GM18499 (cell line): ENCODE results near the gene RAB3IL1.

Experiments used
- ATAC-seq: cut with Tn5 transposase; IDR thresholded peaks from one replicate; pipeline ENCODE4 v1.9.1; 2021; ENCODE audit warnings: moderate number of reproducible peaks; ENCODE audit not compliant: insufficient read depth, unreplicated experiment

Gene RAB3IL1

GRCh38 chr11:61922539-61922938 lies 5.2 kb upstream of the RAB3IL1 start:
- no peak for ATAC-seq

- ATAC-seq: no peak
Measured at GRCh38 chr11:61921446-61921845, 4.1 kb upstream of the RAB3IL1 start.

- no peak for ATAC-seq
Measured at GRCh38 chr11:61919705-61920631, 2.6 kb upstream of the RAB3IL1 start.

- no peak for ATAC-seq
Measured at GRCh38 chr11:61918938-61919704, 1.8 kb upstream of the RAB3IL1 start.

- ATAC-seq: no peak
Measured at GRCh38 chr11:61918251-61918937, 1.0 kb upstream of the RAB3IL1 start.

- no peak for ATAC-seq
Measured at GRCh38 chr11:61916737-61917333, 531 bp downstream of the RAB3IL1 start.

GRCh38 chr11:61914471-61915171 lies 2.7 kb downstream of the RAB3IL1 start:
- ATAC-seq: no peak

- no peak for ATAC-seq
Measured at GRCh38 chr11:61913699-61914395, 3.5 kb downstream of the RAB3IL1 start.

GRCh38 chr11:61912991-61913698 lies 4.2 kb downstream of the RAB3IL1 start:
- no peak for ATAC-seq

- ATAC-seq: no peak
Measured at GRCh38 chr11:61912530-61912898, 4.9 kb downstream of the RAB3IL1 start.

- ATAC-seq: no peak
Measured at GRCh38 chr11:61911701-61912529, 5.5 kb downstream of the RAB3IL1 start.

GRCh38 chr11:61911128-61911700 lies 6.2 kb downstream of the RAB3IL1 start:
- no peak for ATAC-seq

GRCh38 chr11:61910187-61911127 lies 6.9 kb downstream of the RAB3IL1 start:
- ATAC-seq: no peak

- ATAC-seq: no peak
Measured at GRCh38 chr11:61908730-61909316, 8.5 kb downstream of the RAB3IL1 start.

- no peak for ATAC-seq
Measured at GRCh38 chr11:61907871-61908729, 9.3 kb downstream of the RAB3IL1 start.
